ENCODE results near the gene TRAP1. TPM values are rescaled to one million over a fixed set of nuclear protein-coding genes. Genes with fewer than 3 reads are reported as not detected.

Gene TRAP1
- polyA plus RNA-seq, 1 donor from 2014 or later: 73.0 TPM

DNA sequence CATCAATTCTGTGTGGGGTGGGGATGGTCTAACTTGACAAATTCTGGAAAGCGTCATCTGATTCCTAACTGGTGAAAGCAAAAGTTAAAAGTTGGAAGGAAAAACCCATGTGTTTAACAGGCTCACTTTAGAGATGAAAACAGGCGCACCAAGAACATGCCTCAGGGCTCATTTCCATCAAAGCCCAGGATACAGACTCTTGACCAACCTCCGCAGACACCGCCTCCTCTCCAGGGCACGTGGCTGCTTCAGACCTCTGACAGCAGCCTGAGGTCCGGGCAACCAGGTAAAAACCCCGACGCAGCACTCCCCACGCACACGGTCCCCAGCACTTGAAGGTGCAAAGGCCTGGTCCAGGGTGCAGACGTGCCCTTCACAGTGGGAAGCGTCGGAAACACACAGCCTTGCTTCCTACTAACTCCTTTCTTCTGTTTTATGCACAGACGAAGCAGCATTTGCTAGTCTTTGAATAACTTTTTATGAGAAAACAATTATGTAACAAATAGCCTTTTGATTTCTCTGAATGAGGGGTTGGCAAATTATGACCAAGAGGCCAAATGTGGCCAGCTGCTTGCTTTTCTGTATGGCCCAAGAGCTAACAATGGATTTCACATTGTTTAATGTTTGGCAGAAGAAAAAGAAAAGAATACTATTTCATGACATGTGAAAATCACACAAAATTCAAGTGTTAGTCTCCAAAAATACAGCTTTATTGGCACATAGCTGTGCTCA is 44.2 kb upstream of the TRAP1 start:
- Histone ChIP-seq H3K79me2 (replicated peaks; ENCODE audit: insufficient read depth, low read length) (peaks cover 4% of the 10 kb centered on the region), H4K20me1 (ENCODE audit: insufficient read depth) (no peaks in the 10 kb centered on the region), H3K4me3 (ENCODE audit: low read length) (no peak overlapping the region), H3F3A (ENCODE audit: insufficient read depth, low read length, poor library complexity, severe bottlenecking) (no peaks in the 10 kb centered on the region), H2AFZ (ENCODE audit: low read depth, low read length) (no peak overlapping the region), H3K9me3 (ENCODE audit: low read length) (no peaks in the 10 kb centered on the region), H3K9me2 (ENCODE audit: insufficient read depth, low read length) (no peaks in the 10 kb centered on the region), H3K27ac (ENCODE audit: low read length) (no peak overlapping the region), H3K36me3 (ENCODE audit: insufficient read depth, low read length) (peaks cover 6% of the 10 kb centered on the region), H3K9ac (ENCODE audit: low read length) (no peak overlapping the region), H3K27me3 (ENCODE audit: insufficient read depth, low read depth, low read length) (no peaks in the 10 kb centered on the region), H3K4me2 (ENCODE audit: low read length) (no peak overlapping the region)
- TF ChIP-seq RAD21 (conservative IDR thresholded peaks at IDR 0.05) (no peak), EZH2 (IDR thresholded peaks at IDR 0.05; ENCODE audit: borderline replicate concordance, insufficient read depth, low read length, poor library complexity, severe bottlenecking) (no peak), TAF1 (IDR thresholded peaks at IDR 0.05; ENCODE audit: low read depth) (no peak)

DNA sequence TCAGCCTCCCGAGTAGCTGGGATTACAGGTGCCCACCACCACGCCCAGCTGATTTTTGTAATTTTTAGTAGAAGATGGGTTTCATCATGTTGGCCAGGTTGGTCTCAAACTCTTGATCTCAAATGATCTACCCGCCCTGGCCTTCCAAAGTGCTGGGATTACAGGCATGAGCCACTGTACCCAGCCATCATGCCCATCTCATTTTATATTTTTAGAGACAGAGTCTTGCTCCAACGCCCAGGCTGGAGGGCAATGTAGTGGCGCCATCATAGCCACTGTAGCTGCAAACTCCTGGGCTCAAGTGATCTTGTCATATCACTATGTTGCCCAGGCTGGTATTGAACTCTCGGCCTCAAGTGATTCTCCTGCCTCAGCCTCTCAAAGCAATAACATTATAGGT is 43.2 kb upstream of the TRAP1 start:
- no peaks in the 10 kb centered on the region for H3K9me3 ChIP-seq (ENCODE audit: low read length)
- H3K4me2 ChIP-seq (ENCODE audit: low read length): no peak overlapping the region
- no peak overlapping the region for H2AFZ ChIP-seq (ENCODE audit: low read depth, low read length)
- H3K36me3 ChIP-seq (ENCODE audit: insufficient read depth, low read length): peaks cover 10% of the 10 kb centered on the region
- H3K9ac ChIP-seq (ENCODE audit: low read length): no peak overlapping the region
- no peaks in the 10 kb centered on the region for H3K27me3 ChIP-seq (ENCODE audit: insufficient read depth, low read depth, low read length)
- H3K9me2 ChIP-seq (ENCODE audit: insufficient read depth, low read length): no peaks in the 10 kb centered on the region
- no peak overlapping the region for H3K4me3 ChIP-seq (ENCODE audit: low read length)
- no peak overlapping the region for H3K27ac ChIP-seq (ENCODE audit: low read length)
- no peaks in the 10 kb centered on the region for H3F3A ChIP-seq (ENCODE audit: insufficient read depth, low read length, poor library complexity, severe bottlenecking)
- TF ChIP-seq POLR2AphosphoS5 (IDR thresholded peaks at IDR 0.05): no peak
- TF ChIP-seq, protein P1, sequence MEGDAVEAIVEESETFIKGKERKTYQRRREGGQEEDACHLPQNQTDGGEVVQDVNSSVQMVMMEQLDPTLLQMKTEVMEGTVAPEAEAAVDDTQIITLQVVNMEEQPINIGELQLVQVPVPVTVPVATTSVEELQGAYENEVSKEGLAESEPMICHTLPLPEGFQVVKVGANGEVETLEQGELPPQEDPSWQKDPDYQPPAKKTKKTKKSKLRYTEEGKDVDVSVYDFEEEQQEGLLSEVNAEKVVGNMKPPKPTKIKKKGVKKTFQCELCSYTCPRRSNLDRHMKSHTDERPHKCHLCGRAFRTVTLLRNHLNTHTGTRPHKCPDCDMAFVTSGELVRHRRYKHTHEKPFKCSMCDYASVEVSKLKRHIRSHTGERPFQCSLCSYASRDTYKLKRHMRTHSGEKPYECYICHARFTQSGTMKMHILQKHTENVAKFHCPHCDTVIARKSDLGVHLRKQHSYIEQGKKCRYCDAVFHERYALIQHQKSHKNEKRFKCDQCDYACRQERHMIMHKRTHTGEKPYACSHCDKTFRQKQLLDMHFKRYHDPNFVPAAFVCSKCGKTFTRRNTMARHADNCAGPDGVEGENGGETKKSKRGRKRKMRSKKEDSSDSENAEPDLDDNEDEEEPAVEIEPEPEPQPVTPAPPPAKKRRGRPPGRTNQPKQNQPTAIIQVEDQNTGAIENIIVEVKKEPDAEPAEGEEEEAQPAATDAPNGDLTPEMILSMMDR (IDR thresholded peaks at IDR 0.05; ENCODE audit: poor library complexity, severe bottlenecking): no peak
- H3K79me2 ChIP-seq (replicated peaks; ENCODE audit: insufficient read depth, low read length): peaks cover 4% of the 10 kb centered on the region
- H4K20me1 ChIP-seq (ENCODE audit: insufficient read depth): no peaks in the 10 kb centered on the region

- Histone ChIP-seq H2AFZ (ENCODE audit: low read depth, low read length) (no peak overlapping the region), H3K9me2 (ENCODE audit: insufficient read depth, low read length) (no peaks in the 10 kb centered on the region), H3K27ac (ENCODE audit: low read length) (no peak overlapping the region), H3K36me3 (ENCODE audit: insufficient read depth, low read length) (peaks cover 15% of the 10 kb centered on the region), H3K79me2 (replicated peaks; ENCODE audit: insufficient read depth, low read length) (peaks cover 4% of the 10 kb centered on the region), H3K4me2 (ENCODE audit: low read length) (no peak overlapping the region), H4K20me1 (ENCODE audit: insufficient read depth) (no peaks in the 10 kb centered on the region), H3K9me3 (ENCODE audit: low read length) (no peaks in the 10 kb centered on the region), H3K4me3 (ENCODE audit: low read length) (no peak overlapping the region), H3K27me3 (ENCODE audit: insufficient read depth, low read depth, low read length) (no peaks in the 10 kb centered on the region), H3F3A (ENCODE audit: insufficient read depth, low read length, poor library complexity, severe bottlenecking) (no peaks in the 10 kb centered on the region), H3K9ac (ENCODE audit: low read length) (no peak overlapping the region)
- TF ChIP-seq, protein P2, sequence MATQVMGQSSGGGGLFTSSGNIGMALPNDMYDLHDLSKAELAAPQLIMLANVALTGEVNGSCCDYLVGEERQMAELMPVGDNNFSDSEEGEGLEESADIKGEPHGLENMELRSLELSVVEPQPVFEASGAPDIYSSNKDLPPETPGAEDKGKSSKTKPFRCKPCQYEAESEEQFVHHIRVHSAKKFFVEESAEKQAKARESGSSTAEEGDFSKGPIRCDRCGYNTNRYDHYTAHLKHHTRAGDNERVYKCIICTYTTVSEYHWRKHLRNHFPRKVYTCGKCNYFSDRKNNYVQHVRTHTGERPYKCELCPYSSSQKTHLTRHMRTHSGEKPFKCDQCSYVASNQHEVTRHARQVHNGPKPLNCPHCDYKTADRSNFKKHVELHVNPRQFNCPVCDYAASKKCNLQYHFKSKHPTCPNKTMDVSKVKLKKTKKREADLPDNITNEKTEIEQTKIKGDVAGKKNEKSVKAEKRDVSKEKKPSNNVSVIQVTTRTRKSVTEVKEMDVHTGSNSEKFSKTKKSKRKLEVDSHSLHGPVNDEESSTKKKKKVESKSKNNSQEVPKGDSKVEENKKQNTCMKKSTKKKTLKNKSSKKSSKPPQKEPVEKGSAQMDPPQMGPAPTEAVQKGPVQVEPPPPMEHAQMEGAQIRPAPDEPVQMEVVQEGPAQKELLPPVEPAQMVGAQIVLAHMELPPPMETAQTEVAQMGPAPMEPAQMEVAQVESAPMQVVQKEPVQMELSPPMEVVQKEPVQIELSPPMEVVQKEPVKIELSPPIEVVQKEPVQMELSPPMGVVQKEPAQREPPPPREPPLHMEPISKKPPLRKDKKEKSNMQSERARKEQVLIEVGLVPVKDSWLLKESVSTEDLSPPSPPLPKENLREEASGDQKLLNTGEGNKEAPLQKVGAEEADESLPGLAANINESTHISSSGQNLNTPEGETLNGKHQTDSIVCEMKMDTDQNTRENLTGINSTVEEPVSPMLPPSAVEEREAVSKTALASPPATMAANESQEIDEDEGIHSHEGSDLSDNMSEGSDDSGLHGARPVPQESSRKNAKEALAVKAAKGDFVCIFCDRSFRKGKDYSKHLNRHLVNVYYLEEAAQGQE (IDR thresholded peaks at IDR 0.05; ENCODE audit: borderline replicate concordance): no peak
- no peak for TF ChIP-seq TAF1 (IDR thresholded peaks at IDR 0.05; ENCODE audit: low read depth)
- no peak for TF ChIP-seq SMC3 (conservative IDR thresholded peaks at IDR 0.05; ENCODE audit: poor library complexity)
- no peak for TF ChIP-seq MXI1 (conservative IDR thresholded peaks at IDR 0.05; ENCODE audit: poor library complexity, severe bottlenecking)
- TF ChIP-seq, protein P1 (IDR thresholded peaks at IDR 0.05; ENCODE audit: poor library complexity, severe bottlenecking): no peak
- no peak for TF ChIP-seq RAD21 (conservative IDR thresholded peaks at IDR 0.05)
- no peak for TF ChIP-seq POLR2AphosphoS5 (IDR thresholded peaks at IDR 0.05)
- TF ChIP-seq EZH2 (IDR thresholded peaks at IDR 0.05; ENCODE audit: borderline replicate concordance, insufficient read depth, low read length, poor library complexity, severe bottlenecking): no peak
- TF ChIP-seq EP300 (conservative IDR thresholded peaks at IDR 0.05; ENCODE audit: poor library complexity, severe bottlenecking): no peak
Measured at GRCh38 chr16:3759736-3760135, 42.4 kb upstream of the TRAP1 start.
